Kidney (tissue), 14 donors: ENCODE results near the gene IGFBP5. TPM values are rescaled to one million over a fixed set of nuclear protein-coding genes. Genes with fewer than 3 reads are reported as not detected.

Experiments used
- DNase-seq, 5 donors: peaks; one replicate each; pipeline ENCODE4 v3.0.0-alpha.2; 2013 to 2020
- FAIRE-seq: peaks from 2 replicates; lab custom pipeline; 2012; peaks lifted over from hg19 to GRCh38; lab: Jason Lieb, UNC
- H3K27ac ChIP-seq, 2 donors: one replicate each; pipeline ENCODE4 v1.7.0; 2013; ENCODE audit warnings: low read depth in 2 of 2, low read length in 2 of 2, inconsistent platforms in 1 of 2
- H3K27me3 ChIP-seq: one replicate; pipeline ENCODE4 v1.7.1; 2013; ENCODE audit warnings: low read length, inconsistent platforms; ENCODE audit not compliant: control insufficient read depth, insufficient read depth
- H3K36me3 ChIP-seq, 3 donors: one replicate each; pipeline versions ENCODE4 v1.7.0 to v1.7.1; 2013; ENCODE audit warnings: low read length in 3 of 3, control low read depth in 1 of 3, inconsistent platforms in 1 of 3; ENCODE audit not compliant: insufficient read depth in 3 of 3, control insufficient read depth in 2 of 3
- H3K4me1 ChIP-seq, 3 donors: one replicate each; pipeline versions ENCODE4 v1.7.0 to v1.7.1; 2013; ENCODE audit warnings: low read length in 3 of 3, inconsistent platforms in 1 of 3, low read depth in 1 of 3; ENCODE audit not compliant: control insufficient read depth in 2 of 3, insufficient read depth in 2 of 3
- H3K4me3 ChIP-seq, 3 donors: one replicate each; pipeline versions ENCODE4 v1.7.0 to v1.8.1; 2013; ENCODE audit warnings: low read length in 3 of 3, control low read depth in 1 of 3, inconsistent platforms in 1 of 3
- H3K9ac ChIP-seq, 3 donors: one replicate each; pipeline versions ENCODE4 v1.7.0 to v1.7.1; 2013; ENCODE audit warnings: low read length in 3 of 3, control low read depth in 1 of 3, inconsistent platforms in 1 of 3
- H3K9me3 ChIP-seq, 3 donors: one replicate each; pipeline versions ENCODE4 v1.7.0 to v1.7.1; 2013; ENCODE audit warnings: low read length in 3 of 3, control low read depth in 1 of 3, inconsistent platforms in 1 of 3; ENCODE audit not compliant: control insufficient read depth in 2 of 3, insufficient read depth in 1 of 3
- intact Hi-C: fragments of 100-400 bp; cut with DNase I; formaldehyde crosslinking; loops from one replicate; pipeline ENCODE4 v1.11.1; 2022
- polyA plus RNA-seq: library from polyadenylated mRNA; stranded (reverse); fragments of 350-450 nt; fragmentation: Illumina TruSeq; extraction: RNeasy Lipid Tissue Mini Kit (QIAGEN cat#74804); gene quantifications from one replicate; pipeline ENCODE4 v1.2.3, GENCODE V29; 2014; ENCODE audit warnings: low read depth, low replicate concordance; ENCODE audit not compliant: insufficient read depth
- total RNA-seq: library from RNA; stranded (reverse); fragmentation: NEBNext Ultra II Directional; extraction: Animal tissue kit (Norgen Biotek cat#: 25700); gene quantifications from one replicate; pipeline ENCODE4 v1.2.1, GENCODE V29; 2021
- TF ChIP-seq, protein P1 (sequence below): IDR thresholded peaks from 3 replicates; pipeline ENCODE4 v1.5.1; 2012; ENCODE audit warnings: mild to moderate bottlenecking, moderate library complexity, borderline replicate concordance; ENCODE audit not compliant: insufficient read depth; ENCODE audit errors: extremely low read depth
- donor health status: control.
- donor health status: control.
- donor health status: control.
- donor health status: control.
- donor health status: control.
- donor health status: DM: yes; HTN: yes; CAD: no.
- donor health status: Normal renal cell carcinoma (clear cell type).

The IGFBP5 gene
- total and polyA plus RNA-seq, 2 donors from 2014 or later: 362 to 572 TPM

DNA sequence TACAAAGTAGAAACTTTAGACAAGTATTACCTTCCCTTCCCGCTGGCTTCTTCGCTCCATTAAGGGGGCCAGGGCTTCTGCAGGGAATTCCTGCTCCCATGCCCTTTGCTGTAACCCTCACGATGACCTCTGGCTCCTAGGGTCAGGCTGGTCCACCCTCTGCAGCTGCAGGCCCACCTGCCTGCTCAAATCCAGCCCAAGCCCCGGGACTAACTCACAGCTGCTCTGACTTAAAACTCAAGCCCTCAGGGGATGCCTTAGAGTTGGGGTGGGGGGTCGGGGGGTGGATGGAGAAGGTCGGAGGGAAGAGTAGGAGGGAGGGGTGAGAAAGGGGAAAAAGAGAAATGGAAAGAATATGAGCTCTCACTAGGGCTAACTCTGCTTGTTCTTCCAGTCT lies 4.9 kb downstream of the IGFBP5 start:
- FAIRE-seq: no peak
- peak in 1 of 5 donors; percentile 68 for DNase-seq
- Histone ChIP-seq H3K36me3 (peaks cover 0 to 15% (median 0%) of the 10 kb centered on the region in 3 donors), H3K27me3 (no peaks in the 10 kb centered on the region), H3K9me3 (no peaks in the 10 kb centered on the region), H3K4me1 (peaks cover 0 to 22% (median under 1%) of the 10 kb centered on the region in 3 donors), H3K9ac (no peak overlapping the region), H3K27ac (peak overlapping the region in 1 of 2 donors; percentile 36), H3K4me3 (peak overlapping the region in 1 of 3 donors; percentile 47)
- intact Hi-C loops: loop anchor here (10.0 kb wide), 1 partner anchor 494 kb away; no protein-coding TSS in a partner anchor
- TF ChIP-seq, protein P1, sequence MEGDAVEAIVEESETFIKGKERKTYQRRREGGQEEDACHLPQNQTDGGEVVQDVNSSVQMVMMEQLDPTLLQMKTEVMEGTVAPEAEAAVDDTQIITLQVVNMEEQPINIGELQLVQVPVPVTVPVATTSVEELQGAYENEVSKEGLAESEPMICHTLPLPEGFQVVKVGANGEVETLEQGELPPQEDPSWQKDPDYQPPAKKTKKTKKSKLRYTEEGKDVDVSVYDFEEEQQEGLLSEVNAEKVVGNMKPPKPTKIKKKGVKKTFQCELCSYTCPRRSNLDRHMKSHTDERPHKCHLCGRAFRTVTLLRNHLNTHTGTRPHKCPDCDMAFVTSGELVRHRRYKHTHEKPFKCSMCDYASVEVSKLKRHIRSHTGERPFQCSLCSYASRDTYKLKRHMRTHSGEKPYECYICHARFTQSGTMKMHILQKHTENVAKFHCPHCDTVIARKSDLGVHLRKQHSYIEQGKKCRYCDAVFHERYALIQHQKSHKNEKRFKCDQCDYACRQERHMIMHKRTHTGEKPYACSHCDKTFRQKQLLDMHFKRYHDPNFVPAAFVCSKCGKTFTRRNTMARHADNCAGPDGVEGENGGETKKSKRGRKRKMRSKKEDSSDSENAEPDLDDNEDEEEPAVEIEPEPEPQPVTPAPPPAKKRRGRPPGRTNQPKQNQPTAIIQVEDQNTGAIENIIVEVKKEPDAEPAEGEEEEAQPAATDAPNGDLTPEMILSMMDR: no peak

DNA sequence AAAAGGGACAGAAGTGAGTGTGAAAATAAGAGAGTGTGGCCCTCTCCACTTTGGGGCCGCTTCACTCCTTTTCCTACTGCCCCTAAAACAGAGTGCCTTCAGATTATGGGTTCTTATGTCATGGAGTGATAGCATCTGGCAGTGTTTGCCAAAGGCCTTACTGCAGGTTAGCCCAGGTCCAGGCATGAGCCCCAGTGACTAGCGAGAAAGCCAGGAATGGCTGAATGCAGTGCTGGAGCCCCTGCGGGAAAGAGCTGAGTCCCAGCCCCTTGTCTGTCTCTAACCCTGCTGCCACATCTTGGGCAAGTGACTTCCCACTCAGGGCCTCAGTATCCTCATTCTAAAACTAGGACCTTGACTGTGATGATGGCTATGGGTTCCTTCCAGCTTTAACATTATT lies 6.0 kb downstream of the IGFBP5 start:
- intact Hi-C loops: no loop called here
- Histone ChIP-seq H3K4me1 (peaks cover 0 to 18% (median 0%) of the 10 kb centered on the region in 3 donors), H3K27ac (no peak overlapping the region), H3K27me3 (no peaks in the 10 kb centered on the region), H3K4me3 (peak overlapping the region in 1 of 3 donors; percentile 15), H3K9me3 (no peaks in the 10 kb centered on the region), H3K36me3 (peaks cover 0 to 15% (median 0%) of the 10 kb centered on the region in 3 donors), H3K9ac (peak overlapping the region in 1 of 3 donors; percentile 12)
- TF ChIP-seq, protein P1: no peak
- FAIRE-seq (no peak), DNase-seq (peak in 1 of 5 donors; percentile 27)

DNA sequence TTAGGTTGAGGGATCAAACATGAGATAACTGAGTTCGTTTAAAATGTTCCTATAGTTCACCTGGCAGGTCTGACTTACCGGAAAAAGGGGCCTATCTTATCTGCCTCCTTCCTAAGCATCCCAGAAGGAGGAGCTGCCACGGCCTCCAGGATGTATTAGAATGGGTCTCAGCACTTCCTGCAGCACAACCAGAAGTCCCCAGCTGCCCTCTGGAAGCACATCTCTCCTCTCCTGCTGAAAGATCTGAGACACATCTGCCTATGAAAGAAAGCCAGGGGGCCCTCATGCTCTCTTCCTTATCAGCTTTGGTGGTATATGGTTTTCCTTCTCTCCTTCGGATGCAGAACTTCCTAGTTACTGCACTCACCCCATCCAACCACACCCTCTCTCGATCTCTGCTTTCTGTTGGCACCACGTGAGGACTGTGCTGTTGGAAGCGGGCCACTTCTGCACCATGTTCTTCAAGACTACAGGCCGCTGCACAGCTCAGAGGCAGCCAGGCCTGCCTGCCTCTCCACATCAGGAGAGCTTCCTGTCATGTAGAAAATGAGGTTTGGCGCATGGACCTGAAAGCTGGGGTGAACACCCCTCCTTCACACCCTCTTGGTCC lies 6.5 kb downstream of the IGFBP5 start:
- Histone ChIP-seq H3K27ac (no peak overlapping the region), H3K4me3 (peak overlapping the region in 1 of 3 donors; percentile 15), H3K4me1 (peaks cover 0 to 17% (median 0%) of the 10 kb centered on the region in 3 donors), H3K36me3 (peaks cover 0 to 15% (median 0%) of the 10 kb centered on the region in 3 donors), H3K9me3 (no peaks in the 10 kb centered on the region), H3K27me3 (no peaks in the 10 kb centered on the region), H3K9ac (no peak overlapping the region)
- TF ChIP-seq, protein P1: no peak
- peak in 1 of 5 donors; percentile 35 for DNase-seq
- intact Hi-C loops: no loop called here
- FAIRE-seq: no peak
